SK-N-SH (cell line): ENCODE data around the gene NANOGP8. TPM values are rescaled to one million over a fixed set of nuclear protein-coding genes. Genes with fewer than 3 reads are reported as not detected.
A peak's percentile ranks its signal among the peaks of the same experiment; 100 is the strongest.

Experiments used
- CTCF ChIA-PET: fragments of 300-600, 350-600 bp; formaldehyde crosslinking; extraction: SDS; loops from one replicate; lab custom pipeline; 2021; lab: Yijun Ruan, JAX
- POLR2A ChIA-PET: fragments of 350-600 bp; sonication (Branson Sonifier 250); formaldehyde crosslinking; extraction: SDS; loops from one replicate; lab custom pipeline; 2020; ENCODE audit warnings: antibody characterized with exemption, inconsistent platforms; lab: Yijun Ruan, JAX
- DNase-seq: peaks from one replicate; pipeline ENCODE4 v3.0.0; 2012
- H2AFZ ChIP-seq: fragments of 200-600 bp; sonication (generic); 2 replicates; pipeline ENCODE4 v1.8.1; 2016; ENCODE audit warnings: antibody characterized with exemption, mild to moderate bottlenecking, low read depth
- H3F3A ChIP-seq: fragments of 200-600 bp; sonication (generic); replicated peaks from 2 replicates; pipeline ENCODE3; 2016; ENCODE audit warnings: antibody characterized with exemption, mild to moderate bottlenecking; ENCODE audit not compliant: insufficient read depth
- H3K27ac ChIP-seq, 2 experiments: fragments of 200-500 bp in 1 of 2; fragments of 200-600 bp in 1 of 2; sonication (Bioruptor generic) in 1 of 2; sonication (generic), shearing (Covaris generic) in 1 of 2; 2 replicates each; pipeline versions ENCODE4 v1.5.1 to v1.6.1; 2014 to 2016; ENCODE audit warnings: low read depth in 2 of 2, inconsistent platforms in 1 of 2, low read length in 1 of 2, mild to moderate bottlenecking in 1 of 2, mixed read lengths in 1 of 2
- H3K27me3 ChIP-seq: fragments of 200-600 bp; sonication (generic), shearing (Covaris generic); 2 replicates; pipeline ENCODE4 v1.6.1; 2016; ENCODE audit warnings: mixed run types; ENCODE audit not compliant: insufficient read depth
- H3K36me3 ChIP-seq, 2 experiments: fragments of 200-500 bp in 1 of 2; fragments of 200-600 bp in 1 of 2; sonication (Bioruptor generic) in 1 of 2; sonication (generic) in 1 of 2; replicated peaks in 1 of 2; 2 replicates each; pipeline versions ENCODE3 to v1.5.1; 2014 to 2016; ENCODE audit warnings: low read length in 1 of 2, mild to moderate bottlenecking in 1 of 2; ENCODE audit not compliant: insufficient read depth in 2 of 2, control insufficient read depth in 1 of 2
- H3K4me1 ChIP-seq, 2 experiments: fragments of 200-500 bp in 1 of 2; fragments of 200-600 bp in 1 of 2; sonication (Bioruptor generic) in 1 of 2; sonication (generic), shearing (Covaris generic) in 1 of 2; 2 replicates each; pipeline versions ENCODE4 v1.5.1 to v1.6.1; 2014 to 2016; ENCODE audit warnings: low read depth in 1 of 2, low read length in 1 of 2, mixed run types in 1 of 2; ENCODE audit not compliant: insufficient read depth in 2 of 2, control insufficient read depth in 1 of 2
- H3K4me2 ChIP-seq: fragments of 200-600 bp; sonication (generic), shearing (Covaris generic); 2 replicates; pipeline ENCODE4 v1.6.1; 2017; ENCODE audit warnings: mixed run types
- H3K4me3 ChIP-seq, 2 experiments: fragments of 200-500 bp in 1 of 2; fragments of 200-600 bp in 1 of 2; sonication (Bioruptor generic) in 1 of 2; sonication (generic), shearing (Covaris generic) in 1 of 2; 2 replicates each; pipeline versions ENCODE4 v1.5.1 to v1.8.1; 2014 to 2016; ENCODE audit warnings: low read depth in 2 of 2, inconsistent platforms in 1 of 2, low read length in 1 of 2, mild to moderate bottlenecking in 1 of 2, mixed read lengths in 1 of 2, moderate library complexity in 1 of 2
- H3K79me2 ChIP-seq: fragments of 200-600 bp; sonication (generic); 2 replicates; pipeline ENCODE4 v1.8.1; 2017; ENCODE audit warnings: mild to moderate bottlenecking; ENCODE audit not compliant: insufficient read depth
- H3K9ac ChIP-seq: fragments of 200-600 bp; sonication (generic); 2 replicates; pipeline ENCODE4 v1.6.1; 2017; ENCODE audit warnings: mixed run types
- H3K9me2 ChIP-seq: fragments of 200-600 bp; sonication (generic); 2 replicates; pipeline ENCODE4 v1.6.1; 2017; ENCODE audit warnings: mixed run types
- H3K9me3 ChIP-seq: fragments of 200-600 bp; sonication (generic); 2 replicates; pipeline ENCODE4 v1.6.1; 2017; ENCODE audit warnings: mixed run types, mild to moderate bottlenecking, moderate library complexity
- H4K20me1 ChIP-seq: fragments of 200-600 bp; sonication (generic); 2 replicates; pipeline ENCODE4 v1.6.1; 2017; ENCODE audit warnings: mild to moderate bottlenecking, mixed run types; ENCODE audit not compliant: insufficient read depth
- EP300 ChIP-seq, 2 experiments: IDR thresholded peaks; 2 replicates each; pipeline versions ENCODE4 v1.4.0 to v1.6.1; 2012; ENCODE audit warnings: borderline replicate concordance in 1 of 2, low read depth in 1 of 2, low read length in 1 of 2
- JUND ChIP-seq: IDR thresholded peaks from 2 replicates; pipeline ENCODE4 v1.4.0; 2012
- PBX3 ChIP-seq: IDR thresholded peaks from 2 replicates; pipeline ENCODE4; 2012
- RAD21 ChIP-seq: IDR thresholded peaks from 2 replicates; pipeline ENCODE4 v1.6.1; 2012; ENCODE audit warnings: mild to moderate bottlenecking, low read length
- SMC3 ChIP-seq: IDR thresholded peaks from 2 replicates; pipeline ENCODE4 v1.6.1; 2012; ENCODE audit warnings: low read depth, low read length, improper control_type of control experiment
- TCF12 ChIP-seq: IDR thresholded peaks from 2 replicates; pipeline ENCODE4 v1.4.0; 2012
- TEAD4 ChIP-seq: IDR thresholded peaks from 2 replicates; pipeline ENCODE4 v1.4.0; 2012; ENCODE audit warnings: mild to moderate bottlenecking, borderline replicate concordance; ENCODE audit not compliant: insufficient read depth
- WGBS: methylation state at CpG from one replicate; pipeline ENCODE4 v1.1.6; 2017; ENCODE audit warnings: low lambda C conversion rate; 5-methylcytosine and 5-hydroxymethylcytosine counted together
- polyA plus RNA-seq, 3 experiments: library from polyadenylated mRNA; depleted of rRNA; stranded (reverse); fragments of >200 nt; gene quantifications; 2 replicates each; pipeline ENCODE4 v1.2.3, GENCODE V29; 2012
- TF ChIP-seq, protein P1 (sequence below): fragments of 150-350 bp; IDR thresholded peaks from 2 replicates; pipeline ENCODE4 v1.6.1; 2016; ENCODE audit warnings: mild to moderate bottlenecking, low read depth, low read length
- TF ChIP-seq, protein P2 (sequence below): fragments of 200-600 bp; sonication (generic); IDR thresholded peaks from 2 replicates; pipeline ENCODE4 v1.6.1; 2017; ENCODE audit warnings: antibody characterized with exemption, mild to moderate bottlenecking, moderate library complexity
- TF ChIP-seq, protein P3 (sequence below): IDR thresholded peaks from 2 replicates; pipeline ENCODE4 v1.4.0; 2012; ENCODE audit warnings: low read depth, borderline replicate concordance

The NANOGP8 gene
- polyA plus RNA-seq, 1 of the 3 experiments (the other 2 are of a cell fraction), result not detected

DNA sequence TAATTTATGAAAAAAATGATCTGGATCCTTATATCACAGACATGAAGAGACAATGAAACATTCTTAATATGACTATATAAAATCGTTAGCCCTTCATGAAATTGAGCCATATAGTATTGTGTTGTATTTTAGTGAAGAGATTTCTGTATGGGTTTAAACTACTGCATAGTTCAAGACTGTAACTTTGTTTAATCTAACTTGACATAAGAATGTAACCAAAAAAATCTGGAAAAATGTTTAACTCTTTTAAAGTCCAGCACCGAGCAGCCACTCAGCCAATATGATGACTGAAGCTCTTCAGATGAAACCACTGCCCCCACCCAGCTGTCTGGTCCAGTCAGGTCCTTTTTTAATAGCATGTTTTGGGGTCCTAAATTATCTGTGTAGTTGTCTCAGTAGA is 4.9 kb downstream of the NANOGP8 start:
- no peaks in the 10 kb centered on the region for H3K79me2 ChIP-seq
- no peaks in the 10 kb centered on the region for H3K36me3 ChIP-seq
- no peaks in the 10 kb centered on the region for H3K9me3 ChIP-seq
- DNase-seq, result no peak
- peak overlapping the region in 1 of 2 experiments; percentile 34; a peak in 1 of 4 replicates for H3K27ac ChIP-seq
- no peaks in the 10 kb centered on the region for H4K20me1 ChIP-seq
- H3K9ac ChIP-seq, result no peak overlapping the region
- ChIA-PET POLR2A (no interaction called here), CTCF (interaction anchor here (1.6 to 8.6 kb wide), 5 partner anchors 10 to 364 kb away, joined by 3 to 92 read pairs (median 19); no protein-coding TSS in a partner anchor)
- WGBS, result 46% methylated on average over 2 of the region's 2 CpGs
- H3F3A ChIP-seq, result no peaks in the 10 kb centered on the region
- no peaks in the 10 kb centered on the region for H3K4me1 ChIP-seq
- no peaks in the 10 kb centered on the region for H3K27me3 ChIP-seq
- H3K4me2 ChIP-seq, result no peak overlapping the region
- H2AFZ ChIP-seq, result no peak overlapping the region
- H3K4me3 ChIP-seq, result no peak overlapping the region
- TF ChIP-seq, protein P1, sequence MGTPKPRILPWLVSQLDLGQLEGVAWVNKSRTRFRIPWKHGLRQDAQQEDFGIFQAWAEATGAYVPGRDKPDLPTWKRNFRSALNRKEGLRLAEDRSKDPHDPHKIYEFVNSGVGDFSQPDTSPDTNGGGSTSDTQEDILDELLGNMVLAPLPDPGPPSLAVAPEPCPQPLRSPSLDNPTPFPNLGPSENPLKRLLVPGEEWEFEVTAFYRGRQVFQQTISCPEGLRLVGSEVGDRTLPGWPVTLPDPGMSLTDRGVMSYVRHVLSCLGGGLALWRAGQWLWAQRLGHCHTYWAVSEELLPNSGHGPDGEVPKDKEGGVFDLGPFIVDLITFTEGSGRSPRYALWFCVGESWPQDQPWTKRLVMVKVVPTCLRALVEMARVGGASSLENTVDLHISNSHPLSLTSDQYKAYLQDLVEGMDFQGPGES, result no peak
- TF ChIP-seq PBX3, result peak; percentile 29; the same call in 1 of the 2 replicates
- TF ChIP-seq TEAD4, result no peak
- H3K9me2 ChIP-seq, result no peaks in the 10 kb centered on the region

DNA sequence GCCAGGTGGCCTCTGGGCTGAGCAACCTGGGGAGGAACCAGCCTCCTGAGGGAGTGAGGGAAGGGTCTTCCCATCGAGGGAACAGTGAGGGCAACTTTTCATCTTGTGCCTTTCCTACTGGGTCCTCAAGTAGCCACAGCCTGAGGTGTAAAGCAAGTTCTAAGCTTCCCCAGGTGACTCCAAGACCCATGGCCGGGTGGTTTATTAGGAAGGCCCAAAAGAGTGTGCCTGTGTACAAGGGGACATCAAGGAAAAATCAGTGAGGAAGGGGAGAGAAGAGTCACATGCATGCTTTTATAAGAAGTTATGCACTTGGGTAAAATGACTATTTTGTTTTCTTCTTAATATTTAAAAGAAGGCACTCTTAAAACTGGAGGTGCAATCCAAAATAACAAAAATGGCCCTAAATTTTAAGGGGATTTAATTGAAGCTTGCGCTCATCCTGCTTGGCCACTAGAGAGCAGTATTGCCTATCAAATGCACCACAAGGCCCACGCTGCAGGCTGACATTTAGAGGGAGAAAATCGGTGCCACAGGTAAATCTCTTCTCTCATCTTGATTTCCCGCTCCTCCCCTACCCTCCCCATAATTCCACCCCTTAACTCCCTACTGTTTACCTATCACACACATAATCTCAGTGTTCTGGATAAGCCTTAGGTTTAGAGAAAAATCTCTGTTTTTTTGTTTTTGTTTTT is 6.7 kb downstream of the NANOGP8 start:
- Histone ChIP-seq H3K9me2 (no peaks in the 10 kb centered on the region), H3K27ac (no peak overlapping the region), H2AFZ (no peak overlapping the region; the same call in 1 of the 2 replicates), H4K20me1 (no peaks in the 10 kb centered on the region), H3K4me2 (no peak overlapping the region), H3F3A (no peaks in the 10 kb centered on the region), H3K4me1 (no peaks in the 10 kb centered on the region), H3K9ac (no peak overlapping the region), H3K9me3 (no peaks in the 10 kb centered on the region), H3K79me2 (no peaks in the 10 kb centered on the region), H3K27me3 (no peaks in the 10 kb centered on the region), H3K36me3 (no peaks in the 10 kb centered on the region), H3K4me3 (no peak overlapping the region; a peak in 1 of 4 replicates)
- DNase-seq, result peak; percentile 75
- WGBS, result 30% methylated on average over 6 of the region's 6 CpGs
- ChIA-PET CTCF (interaction anchor here (0.6 to 8.6 kb wide), 31 partner anchors 8 to 1707 kb away, joined by 3 to 92 read pairs (median 4); no protein-coding TSS in a partner anchor), POLR2A (interaction anchor here (1.1 kb wide), 1 partner anchor 210 kb away, joined by 3 read pairs; no protein-coding TSS in a partner anchor)
- TF ChIP-seq RAD21 (peak; percentile 98), TCF12 (no peak), JUND (no peak), EP300 (IDR thresholded peaks at IDR 0.05; ENCODE audit: borderline replicate concordance in 1 of 2, low read depth in 1 of 2, low read length in 1 of 2) (no peak), SMC3 (peak; percentile 83)
- TF ChIP-seq, protein P2, sequence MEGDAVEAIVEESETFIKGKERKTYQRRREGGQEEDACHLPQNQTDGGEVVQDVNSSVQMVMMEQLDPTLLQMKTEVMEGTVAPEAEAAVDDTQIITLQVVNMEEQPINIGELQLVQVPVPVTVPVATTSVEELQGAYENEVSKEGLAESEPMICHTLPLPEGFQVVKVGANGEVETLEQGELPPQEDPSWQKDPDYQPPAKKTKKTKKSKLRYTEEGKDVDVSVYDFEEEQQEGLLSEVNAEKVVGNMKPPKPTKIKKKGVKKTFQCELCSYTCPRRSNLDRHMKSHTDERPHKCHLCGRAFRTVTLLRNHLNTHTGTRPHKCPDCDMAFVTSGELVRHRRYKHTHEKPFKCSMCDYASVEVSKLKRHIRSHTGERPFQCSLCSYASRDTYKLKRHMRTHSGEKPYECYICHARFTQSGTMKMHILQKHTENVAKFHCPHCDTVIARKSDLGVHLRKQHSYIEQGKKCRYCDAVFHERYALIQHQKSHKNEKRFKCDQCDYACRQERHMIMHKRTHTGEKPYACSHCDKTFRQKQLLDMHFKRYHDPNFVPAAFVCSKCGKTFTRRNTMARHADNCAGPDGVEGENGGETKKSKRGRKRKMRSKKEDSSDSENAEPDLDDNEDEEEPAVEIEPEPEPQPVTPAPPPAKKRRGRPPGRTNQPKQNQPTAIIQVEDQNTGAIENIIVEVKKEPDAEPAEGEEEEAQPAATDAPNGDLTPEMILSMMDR, result peak; percentile 96
- TF ChIP-seq, protein P3, sequence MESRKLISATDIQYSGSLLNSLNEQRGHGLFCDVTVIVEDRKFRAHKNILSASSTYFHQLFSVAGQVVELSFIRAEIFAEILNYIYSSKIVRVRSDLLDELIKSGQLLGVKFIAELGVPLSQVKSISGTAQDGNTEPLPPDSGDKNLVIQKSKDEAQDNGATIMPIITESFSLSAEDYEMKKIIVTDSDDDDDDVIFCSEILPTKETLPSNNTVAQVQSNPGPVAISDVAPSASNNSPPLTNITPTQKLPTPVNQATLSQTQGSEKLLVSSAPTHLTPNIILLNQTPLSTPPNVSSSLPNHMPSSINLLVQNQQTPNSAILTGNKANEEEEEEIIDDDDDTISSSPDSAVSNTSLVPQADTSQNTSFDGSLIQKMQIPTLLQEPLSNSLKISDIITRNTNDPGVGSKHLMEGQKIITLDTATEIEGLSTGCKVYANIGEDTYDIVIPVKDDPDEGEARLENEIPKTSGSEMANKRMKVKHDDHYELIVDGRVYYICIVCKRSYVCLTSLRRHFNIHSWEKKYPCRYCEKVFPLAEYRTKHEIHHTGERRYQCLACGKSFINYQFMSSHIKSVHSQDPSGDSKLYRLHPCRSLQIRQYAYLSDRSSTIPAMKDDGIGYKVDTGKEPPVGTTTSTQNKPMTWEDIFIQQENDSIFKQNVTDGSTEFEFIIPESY, result no peak
